ENCODE data around the gene TTC31. TPM values are rescaled to one million over a fixed set of nuclear protein-coding genes. Genes with fewer than 3 reads are reported as not detected.

TTC31 gene
- polyA plus RNA-seq (2013, experiment 1 of 2) = 14.8 TPM
- 14.5 TPM for polyA plus RNA-seq (2013, experiment 2 of 2)

DNA sequence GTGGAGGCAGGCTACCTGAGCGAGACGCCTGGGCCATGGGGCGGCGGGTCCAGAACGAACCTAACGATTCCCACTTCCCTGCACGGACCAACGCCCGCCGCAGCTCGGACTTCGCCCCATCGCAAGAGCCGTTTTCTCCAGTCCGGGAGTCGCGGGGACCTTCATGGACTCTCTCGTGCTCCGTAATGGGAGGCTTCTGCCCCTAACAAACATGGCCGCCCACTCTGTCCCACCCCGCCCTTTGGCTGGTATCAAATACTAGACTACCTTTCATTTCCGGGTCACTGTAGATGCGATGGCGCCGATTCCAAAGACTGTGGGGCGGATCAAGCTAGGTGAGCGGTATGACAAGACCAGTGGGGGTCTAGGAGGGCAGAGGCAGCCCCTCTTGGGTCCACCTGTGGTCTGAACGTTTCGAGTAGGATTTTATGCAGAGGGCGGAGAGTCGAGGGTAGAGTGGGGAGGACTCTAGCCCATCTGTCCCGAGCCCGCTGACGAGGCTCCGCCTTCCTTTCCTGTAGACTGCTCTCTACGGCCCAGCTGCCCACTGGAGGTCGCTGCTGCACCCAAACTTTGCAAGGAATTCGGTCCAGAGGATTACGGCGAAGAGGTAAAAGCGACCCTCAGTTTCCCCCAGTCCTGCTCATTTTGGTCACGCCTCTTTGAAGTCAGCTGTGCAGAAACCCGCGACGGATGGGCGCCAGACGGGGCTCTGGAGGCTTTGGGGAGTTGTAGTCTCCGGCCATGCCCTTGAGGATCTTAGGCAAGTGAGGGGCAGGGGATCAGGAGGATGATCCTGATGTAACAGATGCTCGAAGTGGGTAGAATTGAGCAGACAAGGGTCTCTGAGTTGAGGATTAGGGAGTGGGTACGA, at the start of gene TTC31, which contains the start of gene CCDC142:
Gene TTC31 (plus strand): TSS at position 281 of the 874 bp plus-strand sequence. CDS start 15 bp downstream, at position 296.
Gene CCDC142 (minus strand): TSS at position 198 of the 874 bp plus-strand sequence. CDS start 161 bp downstream, at position 37.
- H3K56ac ChIP-seq (ENCODE audit: low read length) = peak within 1 kb of the TSS; percentile 94
- H3K27ac ChIP-seq (ENCODE audit: low read depth, low read length) = peak within 1 kb of the TSS; percentile 62
- peaks cover 12% of the 10 kb centered on the region for H3K79me1 ChIP-seq (ENCODE audit: low read length)
- H3K4me2 ChIP-seq (ENCODE audit: low read length) = peak within 1 kb of the TSS; percentile 99
- no peaks in the 10 kb centered on the region for H3K27me3 ChIP-seq (ENCODE audit: insufficient read depth, low read length, poor library complexity)
- H3K23ac ChIP-seq (ENCODE audit: low read length) = peak within 1 kb of the TSS; percentile 2
- peak; percentile 98 for DNase-seq
- H3K4me3 ChIP-seq (ENCODE audit: low read length) = peak within 1 kb of the TSS; percentile 75
- peak within 1 kb of the TSS; percentile 83 for H4K8ac ChIP-seq (ENCODE audit: low read depth, low read length)
- peak within 1 kb of the TSS; percentile 5 for H3K4ac ChIP-seq (ENCODE audit: low read depth, low read length)
- no peak within 1 kb of the TSS for H2BK15ac ChIP-seq (replicated peaks; ENCODE audit: low read depth)
- peak within 1 kb of the TSS; percentile 86 for H2BK5ac ChIP-seq (ENCODE audit: low read length)
- no peaks in the 10 kb centered on the region for H3K79me2 ChIP-seq (ENCODE audit: control insufficient read depth, insufficient read depth, low read length)
- no peak within 1 kb of the TSS for H2AK5ac ChIP-seq (ENCODE audit: low read length)
- H3K9ac ChIP-seq (ENCODE audit: low read length) = peak within 1 kb of the TSS; percentile 84
- no CpG with 5 or more reads among the region's 50 CpGs for WGBS (ENCODE audit: extremely low coverage, insufficient coverage, low lambda C conversion rate)
- H3K4me1 ChIP-seq (ENCODE audit: control insufficient read depth, low read depth, low read length) = no peaks in the 10 kb centered on the region
- peak within 1 kb of the TSS; percentile 55 for H3K18ac ChIP-seq (ENCODE audit: low read length)
- no peak within 1 kb of the TSS for H2BK120ac ChIP-seq (ENCODE audit: low read depth, low read length)
- H3K36me3 ChIP-seq (ENCODE audit: control insufficient read depth, insufficient read depth, low read length) = peaks cover 3% of the 10 kb centered on the region
- no peak within 1 kb of the TSS for H4K5ac ChIP-seq (ENCODE audit: low read length)

DNA sequence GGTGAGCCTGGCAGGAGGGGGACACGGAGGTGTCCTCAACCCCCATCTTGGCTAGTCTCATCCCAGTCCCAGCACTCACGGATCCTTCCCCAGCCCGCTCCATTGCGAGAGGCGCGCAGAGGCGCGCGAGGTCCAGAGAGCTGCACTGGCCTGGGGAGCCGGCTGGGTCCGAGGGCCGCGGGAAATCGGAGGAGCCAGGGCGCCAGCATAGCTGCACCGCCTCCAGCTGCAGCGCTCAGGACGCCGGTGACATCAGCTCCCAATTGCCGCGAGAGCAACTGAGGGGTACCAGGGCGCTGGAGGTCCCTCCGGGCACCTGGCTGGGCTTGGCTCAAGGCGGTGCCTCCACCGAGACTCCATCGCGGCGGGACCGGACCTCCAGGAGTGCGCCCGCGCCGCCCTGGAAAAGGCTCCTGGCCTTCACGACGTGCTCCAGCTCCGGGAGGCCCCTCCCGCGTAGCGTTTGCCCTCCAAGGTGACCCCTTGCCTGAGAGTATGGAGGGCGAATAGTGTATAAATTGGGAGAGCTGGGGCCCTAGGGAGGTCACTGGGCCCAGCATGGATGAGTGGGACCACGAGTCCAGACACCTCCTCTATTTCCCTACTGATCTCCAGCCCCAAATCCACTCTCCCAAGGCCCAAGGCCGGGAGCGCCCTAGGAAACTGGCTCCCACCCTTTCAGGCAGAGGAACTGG, 46.6 kb upstream of the TTC31 start:
- peaks cover 54% of the 10 kb centered on the region for H3K79me2 ChIP-seq (ENCODE audit: control insufficient read depth, insufficient read depth, low read length)
- peak overlapping the region; percentile 13 for H3K9ac ChIP-seq (ENCODE audit: low read length)
- H3K18ac ChIP-seq (ENCODE audit: low read length) = peak overlapping the region; percentile 25
- H3K56ac ChIP-seq (ENCODE audit: low read length) = peak overlapping the region; percentile 56
- no peak for DNase-seq
- no peak overlapping the region for H3K23ac ChIP-seq (ENCODE audit: low read length)
- H3K27ac ChIP-seq (ENCODE audit: low read depth, low read length) = no peak overlapping the region
- peaks cover 46% of the 10 kb centered on the region for H3K79me1 ChIP-seq (ENCODE audit: low read length)
- H2BK15ac ChIP-seq (replicated peaks; ENCODE audit: low read depth) = no peak overlapping the region
- H3K36me3 ChIP-seq (ENCODE audit: control insufficient read depth, insufficient read depth, low read length) = peaks cover 5% of the 10 kb centered on the region
- no peak overlapping the region for H2BK120ac ChIP-seq (ENCODE audit: low read depth, low read length)
- H3K27me3 ChIP-seq (ENCODE audit: insufficient read depth, low read length, poor library complexity) = no peaks in the 10 kb centered on the region
- H4K5ac ChIP-seq (ENCODE audit: low read length) = no peak overlapping the region
- H3K4me1 ChIP-seq (ENCODE audit: control insufficient read depth, low read depth, low read length) = peaks cover 18% of the 10 kb centered on the region
- no peak overlapping the region for H2BK5ac ChIP-seq (ENCODE audit: low read length)
- no CpG with 5 or more reads among the region's 43 CpGs for WGBS (ENCODE audit: extremely low coverage, insufficient coverage, low lambda C conversion rate)
- H2AK5ac ChIP-seq (ENCODE audit: low read length) = no peak overlapping the region
- no peak overlapping the region for H3K4me2 ChIP-seq (ENCODE audit: low read length)
- H4K8ac ChIP-seq (ENCODE audit: low read depth, low read length) = no peak overlapping the region
- H3K4ac ChIP-seq (ENCODE audit: low read depth, low read length) = no peak overlapping the region
- H3K4me3 ChIP-seq (ENCODE audit: low read length) = no peak overlapping the region

DNA sequence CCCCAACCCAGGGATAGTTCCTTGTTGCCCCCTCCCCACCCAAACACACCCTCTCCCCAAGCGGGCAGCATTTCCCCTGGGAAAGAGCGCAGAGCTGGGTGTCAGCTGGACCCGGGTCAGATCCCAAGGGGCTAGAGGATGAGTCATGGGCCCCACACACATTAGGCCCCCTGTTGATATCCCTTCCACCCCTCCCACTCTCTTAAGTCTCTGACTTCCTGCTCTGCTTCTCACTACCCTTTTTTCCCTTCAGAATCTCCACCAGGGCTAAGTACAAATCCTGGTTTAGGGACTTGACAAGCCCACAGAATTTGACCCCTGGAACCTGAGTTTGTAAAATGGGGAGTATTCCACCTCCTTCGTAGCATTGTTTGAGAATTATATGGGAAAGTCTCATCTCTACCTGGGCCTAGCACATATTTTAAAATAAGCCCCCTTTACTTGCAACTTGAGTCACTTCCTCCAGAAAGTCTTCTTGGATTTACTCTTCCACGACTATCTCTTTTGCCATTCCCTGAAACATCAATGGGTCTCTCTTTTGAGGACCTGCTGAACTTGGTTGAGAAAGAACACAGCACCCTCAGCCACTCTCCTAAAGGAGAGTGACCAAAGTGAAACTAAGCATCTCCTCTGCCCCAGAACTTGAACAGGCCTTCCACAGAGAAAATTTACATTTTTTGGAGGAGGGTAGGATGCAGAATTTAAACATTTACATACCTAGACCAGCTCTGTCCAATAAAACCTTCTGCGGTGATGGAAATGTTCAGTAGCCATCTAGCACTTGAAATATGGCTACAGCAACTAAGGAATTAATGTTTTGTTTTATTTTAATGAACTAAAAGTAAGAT, 45.8 kb upstream of the TTC31 start:
- Histone ChIP-seq H4K5ac (ENCODE audit: low read length) (no peak overlapping the region), H3K27me3 (ENCODE audit: insufficient read depth, low read length, poor library complexity) (no peaks in the 10 kb centered on the region), H3K4ac (ENCODE audit: low read depth, low read length) (no peak overlapping the region), H3K4me1 (ENCODE audit: control insufficient read depth, low read depth, low read length) (peaks cover 18% of the 10 kb centered on the region), H2BK120ac (ENCODE audit: low read depth, low read length) (no peak overlapping the region), H3K36me3 (ENCODE audit: control insufficient read depth, insufficient read depth, low read length) (peaks cover 4% of the 10 kb centered on the region), H3K4me3 (ENCODE audit: low read length) (no peak overlapping the region), H3K79me1 (ENCODE audit: low read length) (peaks cover 45% of the 10 kb centered on the region), H3K9ac (ENCODE audit: low read length) (peak overlapping the region; percentile 24), H2BK15ac (replicated peaks; ENCODE audit: low read depth) (no peak overlapping the region), H3K56ac (ENCODE audit: low read length) (peak overlapping the region; percentile 56), H4K8ac (ENCODE audit: low read depth, low read length) (no peak overlapping the region), H3K23ac (ENCODE audit: low read length) (no peak overlapping the region), H3K27ac (ENCODE audit: low read depth, low read length) (no peak overlapping the region), H3K18ac (ENCODE audit: low read length) (peak overlapping the region; percentile 25), H3K79me2 (ENCODE audit: control insufficient read depth, insufficient read depth, low read length) (peaks cover 56% of the 10 kb centered on the region), H3K4me2 (ENCODE audit: low read length) (no peak overlapping the region), H2AK5ac (ENCODE audit: low read length) (no peak overlapping the region), H2BK5ac (ENCODE audit: low read length) (no peak overlapping the region)
- no CpG with 5 or more reads among the region's 6 CpGs for WGBS (ENCODE audit: extremely low coverage, insufficient coverage, low lambda C conversion rate)
- peak; percentile 65 for DNase-seq

DNA sequence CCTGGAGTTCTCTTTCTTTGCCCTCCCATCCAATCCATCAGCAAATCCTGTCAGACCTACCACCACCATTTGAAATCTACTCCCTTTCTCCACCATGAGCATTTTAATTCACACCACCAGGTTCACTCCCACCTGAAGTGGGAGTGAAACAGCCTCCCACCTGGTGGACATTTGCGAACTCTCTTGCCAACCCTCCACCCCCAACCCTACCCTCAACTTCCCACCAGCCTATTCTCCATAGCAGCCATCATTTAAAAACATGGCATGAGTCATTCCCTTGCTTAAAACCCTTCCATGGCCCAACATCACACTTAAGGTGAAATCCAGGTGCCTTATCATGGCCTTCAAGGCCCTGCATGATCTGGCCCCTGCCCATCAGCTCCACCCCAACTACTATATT, 44.6 kb upstream of the TTC31 start:
- no peak overlapping the region for H3K18ac ChIP-seq (ENCODE audit: low read length)
- no peak overlapping the region for H3K56ac ChIP-seq (ENCODE audit: low read length)
- no peaks in the 10 kb centered on the region for H3K27me3 ChIP-seq (ENCODE audit: insufficient read depth, low read length, poor library complexity)
- no peak overlapping the region for H2BK5ac ChIP-seq (ENCODE audit: low read length)
- WGBS (ENCODE audit: extremely low coverage, insufficient coverage, low lambda C conversion rate) = no CpG with 5 or more reads among the region's 1 CpG
- DNase-seq = no peak
- H3K79me1 ChIP-seq (ENCODE audit: low read length) = peaks cover 40% of the 10 kb centered on the region
- H2AK5ac ChIP-seq (ENCODE audit: low read length) = no peak overlapping the region
- no peak overlapping the region for H4K5ac ChIP-seq (ENCODE audit: low read length)
- H4K8ac ChIP-seq (ENCODE audit: low read depth, low read length) = no peak overlapping the region
- no peak overlapping the region for H3K4me2 ChIP-seq (ENCODE audit: low read length)
- H3K9ac ChIP-seq (ENCODE audit: low read length) = no peak overlapping the region
- peaks cover 18% of the 10 kb centered on the region for H3K4me1 ChIP-seq (ENCODE audit: control insufficient read depth, low read depth, low read length)
- peaks cover 56% of the 10 kb centered on the region for H3K79me2 ChIP-seq (ENCODE audit: control insufficient read depth, insufficient read depth, low read length)
- no peak overlapping the region for H2BK120ac ChIP-seq (ENCODE audit: low read depth, low read length)
- no peak overlapping the region for H3K27ac ChIP-seq (ENCODE audit: low read depth, low read length)
- no peaks in the 10 kb centered on the region for H3K36me3 ChIP-seq (ENCODE audit: control insufficient read depth, insufficient read depth, low read length)
- H3K4me3 ChIP-seq (ENCODE audit: low read length) = no peak overlapping the region
- H2BK15ac ChIP-seq (replicated peaks; ENCODE audit: low read depth) = no peak overlapping the region
- H3K23ac ChIP-seq (ENCODE audit: low read length) = no peak overlapping the region
- no peak overlapping the region for H3K4ac ChIP-seq (ENCODE audit: low read depth, low read length)

DNA sequence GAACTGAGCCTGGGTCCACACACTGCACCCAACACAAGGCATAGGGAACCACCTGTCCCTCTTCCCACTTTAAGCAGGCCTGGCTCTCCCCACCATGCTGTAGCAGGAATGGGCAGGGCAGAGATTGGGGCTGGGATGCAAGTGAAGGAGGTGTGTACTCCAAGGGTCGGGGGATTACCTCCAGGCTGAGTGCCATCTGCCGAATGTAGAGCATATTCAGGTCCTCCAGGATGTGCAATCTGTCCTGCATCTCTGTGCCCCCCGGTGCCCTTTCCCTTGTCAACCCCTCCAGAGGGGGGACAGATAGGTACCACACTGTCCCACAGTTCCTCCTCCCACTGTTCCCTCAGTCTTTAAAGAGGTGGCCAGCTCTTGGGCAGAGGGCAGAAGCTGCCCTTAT, 43.5 kb upstream of the TTC31 start:
- Histone ChIP-seq H3K27ac (ENCODE audit: low read depth, low read length) (no peak overlapping the region), H3K9ac (ENCODE audit: low read length) (peak overlapping the region; percentile 96), H3K36me3 (ENCODE audit: control insufficient read depth, insufficient read depth, low read length) (no peaks in the 10 kb centered on the region), H3K79me2 (ENCODE audit: control insufficient read depth, insufficient read depth, low read length) (peaks cover 56% of the 10 kb centered on the region), H2BK120ac (ENCODE audit: low read depth, low read length) (no peak overlapping the region), H2AK5ac (ENCODE audit: low read length) (no peak overlapping the region), H4K8ac (ENCODE audit: low read depth, low read length) (no peak overlapping the region), H3K18ac (ENCODE audit: low read length) (no peak overlapping the region), H4K5ac (ENCODE audit: low read length) (no peak overlapping the region), H3K23ac (ENCODE audit: low read length) (peak overlapping the region; percentile 48), H2BK5ac (ENCODE audit: low read length) (no peak overlapping the region), H3K4me1 (ENCODE audit: control insufficient read depth, low read depth, low read length) (peaks cover 18% of the 10 kb centered on the region), H3K4me2 (ENCODE audit: low read length) (peak overlapping the region; percentile 82), H3K4me3 (ENCODE audit: low read length) (no peak overlapping the region), H2BK15ac (replicated peaks; ENCODE audit: low read depth) (no peak overlapping the region), H3K79me1 (ENCODE audit: low read length) (peaks cover 40% of the 10 kb centered on the region), H3K27me3 (ENCODE audit: insufficient read depth, low read length, poor library complexity) (no peaks in the 10 kb centered on the region), H3K4ac (ENCODE audit: low read depth, low read length) (no peak overlapping the region), H3K56ac (ENCODE audit: low read length) (peak overlapping the region; percentile 99)
- DNase-seq = no peak
- no CpG with 5 or more reads among the region's 3 CpGs for WGBS (ENCODE audit: extremely low coverage, insufficient coverage, low lambda C conversion rate)

Measured in mesendoderm (in vitro differentiated cells).